ENCODE measurements around the gene TMEM131L. TPM values are rescaled to one million over a fixed set of nuclear protein-coding genes. Genes with fewer than 3 reads are reported as not detected.
"Not testable (repeated sequence)": the region's sequence is repeated elsewhere in the genome, so short reads cannot be mapped to it uniquely, and the experiment has no call there.

The TMEM131L gene
- total RNA-seq, 2 donors from 2014 or later, result 22.2 to 25.6 TPM

DNA sequence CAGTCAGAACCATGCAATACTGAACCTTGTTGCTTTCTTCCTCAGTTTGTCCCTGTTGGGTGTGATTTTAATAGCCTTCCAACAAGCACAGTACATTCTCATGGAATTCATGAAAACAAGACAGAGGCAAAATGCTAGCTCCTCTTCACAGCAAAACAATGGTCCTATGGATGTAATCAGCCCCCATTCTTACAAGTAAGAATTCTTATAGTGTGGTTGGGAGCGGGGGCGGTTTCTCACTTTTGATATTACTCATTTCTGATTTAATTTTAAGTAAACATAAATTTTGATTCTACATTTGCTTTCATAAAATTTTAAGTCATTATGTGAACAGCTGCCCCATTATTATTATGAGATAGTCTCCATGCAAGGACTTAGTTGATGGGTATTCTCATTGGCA is 137.1 kb downstream of the TMEM131L start:
- DNase-seq (ENCODE audit: low spot score) (no peak), ATAC-seq (ENCODE audit: insufficient number of reproducible peaks, low FRiP score, low read depth) (no peak)
- H3K36me3 ChIP-seq, result peaks cover 26% of the 10 kb centered on the region
- TF ChIP-seq CTCF (IDR thresholded peaks at IDR 0.05), result no peak
- H3K27me3 ChIP-seq (replicated peaks; ENCODE audit: insufficient read depth), result no peaks in the 10 kb centered on the region
- H3K9me3 ChIP-seq, result no peaks in the 10 kb centered on the region
- no peak overlapping the region for H3K27ac ChIP-seq
- peaks cover 7 to 18% of the 10 kb centered on the region in 2 donors for H3K4me1 ChIP-seq (ENCODE audit: control insufficient read depth in 1 of 2, low read depth in 2 of 2)
- H3K4me3 ChIP-seq, result no peak overlapping the region

- TF ChIP-seq CTCF (IDR thresholded peaks at IDR 0.05), result no peak
- peaks cover 7 to 18% of the 10 kb centered on the region in 2 donors for H3K4me1 ChIP-seq (ENCODE audit: control insufficient read depth in 1 of 2, low read depth in 2 of 2)
- H3K27me3 ChIP-seq (replicated peaks; ENCODE audit: insufficient read depth), result no peaks in the 10 kb centered on the region
- H3K27ac ChIP-seq, result no peak overlapping the region
- ATAC-seq (ENCODE audit: insufficient number of reproducible peaks, low FRiP score, low read depth) (no peak), DNase-seq (ENCODE audit: low spot score) (no peak)
- peaks cover 26% of the 10 kb centered on the region for H3K36me3 ChIP-seq
- H3K9me3 ChIP-seq, result no peaks in the 10 kb centered on the region
- no peak overlapping the region for H3K4me3 ChIP-seq
Measured at GRCh38 chr4:153603835-153604234, 137.7 kb downstream of the TMEM131L start.

DNA sequence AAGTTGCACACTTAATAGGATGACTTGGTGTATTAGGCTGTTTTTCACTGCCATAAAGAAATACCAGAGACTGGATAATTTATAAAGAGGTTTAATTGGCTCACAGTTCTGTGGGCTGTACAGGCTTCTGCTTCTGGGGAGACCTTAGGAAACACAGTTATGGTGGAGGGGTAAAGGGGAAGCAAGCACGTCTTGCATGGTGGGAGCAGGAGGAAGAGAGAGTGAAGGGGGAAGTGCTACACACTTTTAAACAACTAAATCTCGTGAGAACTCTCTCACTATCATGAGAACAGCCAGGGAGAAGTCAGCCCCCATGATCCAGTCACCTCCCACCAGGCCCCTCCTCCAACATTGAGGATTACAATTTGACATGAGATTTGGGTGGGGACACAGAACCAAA is 142.9 kb downstream of the TMEM131L start:
- not testable (repeated sequence) for DNase-seq (ENCODE audit: low spot score); H3K27ac ChIP-seq; H3K27me3 ChIP-seq (replicated peaks; ENCODE audit: insufficient read depth); ATAC-seq (ENCODE audit: insufficient number of reproducible peaks, low FRiP score, low read depth); H3K9me3 ChIP-seq; H3K4me3 ChIP-seq
- Histone ChIP-seq H3K36me3 (peaks cover 11% of the 10 kb centered on the region), H3K4me1 (ENCODE audit: control insufficient read depth in 1 of 2, low read depth in 2 of 2) (peaks cover 0 to 12% of the 10 kb centered on the region in 2 donors)

DNA sequence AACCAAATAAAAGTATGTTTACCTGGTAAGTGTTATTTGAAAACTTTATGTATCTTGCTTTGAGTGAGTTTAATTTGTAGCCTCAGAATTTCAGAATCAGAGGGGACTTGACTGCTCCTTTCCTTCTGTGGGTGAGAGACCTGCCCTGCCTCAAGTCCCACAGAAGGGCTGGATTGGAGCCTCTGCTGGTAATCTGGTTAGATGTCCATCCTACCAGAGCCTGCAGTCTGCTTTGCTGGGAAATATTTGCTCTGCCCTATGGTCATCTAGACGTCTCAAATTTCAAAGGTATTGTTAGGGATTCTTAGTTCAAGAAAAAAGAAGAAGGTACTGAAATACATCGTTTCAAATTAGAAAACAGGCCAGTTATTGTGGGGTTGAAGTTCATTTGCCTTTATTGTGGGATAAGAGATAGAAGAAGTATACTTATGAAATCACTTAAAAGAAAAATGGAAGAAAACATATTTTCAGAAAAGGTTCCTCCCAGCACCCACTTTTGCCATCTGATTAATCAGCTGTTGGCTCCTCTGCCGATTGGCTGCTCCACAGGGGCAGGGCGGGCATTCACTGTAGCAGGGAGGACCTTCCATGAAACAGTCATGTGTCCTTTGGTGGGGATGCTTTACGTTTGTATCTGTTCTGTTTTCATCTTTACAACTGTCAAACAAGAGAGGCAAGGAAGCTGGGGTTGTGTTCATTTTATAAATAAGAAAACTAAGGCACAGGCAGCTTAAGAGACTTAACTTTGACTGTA is 144.6 kb downstream of the TMEM131L start:
- H3K4me1 ChIP-seq (ENCODE audit: control insufficient read depth in 1 of 2, low read depth in 2 of 2), result peaks cover 2 to 15% of the 10 kb centered on the region in 2 donors
- no peaks in the 10 kb centered on the region for H3K9me3 ChIP-seq
- H3K27me3 ChIP-seq (replicated peaks; ENCODE audit: insufficient read depth), result no peaks in the 10 kb centered on the region
- TF ChIP-seq CTCF (IDR thresholded peaks at IDR 0.05), result no peak
- no peak overlapping the region for H3K27ac ChIP-seq
- no peak overlapping the region for H3K4me3 ChIP-seq
- peaks cover 15% of the 10 kb centered on the region for H3K36me3 ChIP-seq
- DNase-seq (ENCODE audit: low spot score), result no peak
- no peak for ATAC-seq (ENCODE audit: insufficient number of reproducible peaks, low FRiP score, low read depth)

DNA sequence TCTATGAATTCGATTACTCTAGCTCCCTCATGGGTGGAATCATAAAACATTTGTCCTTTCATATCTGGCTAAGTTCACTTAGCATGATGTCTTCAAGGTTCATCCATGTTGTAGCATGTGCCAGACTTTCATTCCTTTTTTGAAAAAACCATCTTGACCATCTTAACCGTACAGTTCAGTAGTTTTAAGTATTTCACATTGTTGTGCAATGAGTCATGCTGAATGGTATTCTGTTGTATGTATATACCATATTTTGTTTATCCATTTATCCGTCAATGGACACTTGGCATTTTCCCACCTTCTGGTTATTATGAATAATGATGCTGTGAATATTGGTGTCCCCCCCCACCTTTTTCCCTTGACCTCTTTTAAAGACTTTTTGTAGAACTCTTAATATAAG is 145.5 kb downstream of the TMEM131L start:
- Histone ChIP-seq H3K27ac (no peak overlapping the region), H3K4me1 (ENCODE audit: control insufficient read depth in 1 of 2, low read depth in 2 of 2) (peaks cover 3 to 16% of the 10 kb centered on the region in 2 donors), H3K4me3 (no peak overlapping the region), H3K36me3 (peaks cover 13% of the 10 kb centered on the region), H3K9me3 (no peaks in the 10 kb centered on the region), H3K27me3 (replicated peaks; ENCODE audit: insufficient read depth) (no peaks in the 10 kb centered on the region)
- no peak for TF ChIP-seq CTCF (IDR thresholded peaks at IDR 0.05)
- ATAC-seq (ENCODE audit: insufficient number of reproducible peaks, low FRiP score, low read depth) (no peak), DNase-seq (ENCODE audit: low spot score) (no peak)

- ATAC-seq (ENCODE audit: insufficient number of reproducible peaks, low FRiP score, low read depth) (no peak), DNase-seq (ENCODE audit: low spot score) (no peak)
- no peak overlapping the region for H3K4me3 ChIP-seq
- H3K9me3 ChIP-seq, result no peaks in the 10 kb centered on the region
- peaks cover 3 to 14% of the 10 kb centered on the region in 2 donors for H3K4me1 ChIP-seq (ENCODE audit: control insufficient read depth in 1 of 2, low read depth in 2 of 2)
- TF ChIP-seq CTCF (IDR thresholded peaks at IDR 0.05), result no peak
- H3K36me3 ChIP-seq, result peaks cover 13% of the 10 kb centered on the region
- H3K27ac ChIP-seq, result no peak overlapping the region
- H3K27me3 ChIP-seq (replicated peaks; ENCODE audit: insufficient read depth), result no peaks in the 10 kb centered on the region
Measured at GRCh38 chr4:153612878-153613277, 146.7 kb downstream of the TMEM131L start.

Measured in thoracic aorta (tissue), 2 donors.